GM12873 (cell line): ENCODE results near the gene KCNAB3.

Source experiments
- CTCF ChIP-seq: IDR thresholded peaks from 2 replicates; pipeline ENCODE4 v1.5.1; 2012; ENCODE audit warnings: low read depth, mild to moderate bottlenecking, moderate library complexity, low read length, control low read depth; ENCODE audit not compliant: insufficient read depth; ENCODE audit errors: missing control alignments

Gene KCNAB3

GRCh38 chr17:7940034-7940433 is 10.4 kb upstream of the KCNAB3 start:
- TF ChIP-seq CTCF = no peak

GRCh38 chr17:7935859-7936258 is 6.2 kb upstream of the KCNAB3 start:
- TF ChIP-seq CTCF = no peak

- TF ChIP-seq CTCF = peak; percentile 29
Measured at GRCh38 chr17:7932949-7933348, 3.3 kb upstream of the KCNAB3 start.

GRCh38 chr17:7932483-7932891 is 2.8 kb upstream of the KCNAB3 start:
- TF ChIP-seq CTCF = no peak

GRCh38 chr17:7931709-7932482 is 2.2 kb upstream of the KCNAB3 start, which contains the start of the genes CNTROB and TRAPPC1:
Gene CNTROB, plus strand, starts transcription at chr17:7932206. Its CDS starts 874 bp downstream, at chr17:7933080.
Gene TRAPPC1, minus strand, starts transcription at chr17:7931946. Its CDS starts 117 bp downstream, at chr17:7931829.
- TF ChIP-seq CTCF = no peak

GRCh38 chr17:7930841-7931631 is 1.4 kb upstream of the KCNAB3 start:
- TF ChIP-seq CTCF = no peak

- no peak for TF ChIP-seq CTCF
Measured at GRCh38 chr17:7927596-7927995, 2.1 kb downstream of the KCNAB3 start.
